ENCODE data around the gene C1QBP. TPM values are rescaled to one million over a fixed set of nuclear protein-coding genes. Genes with fewer than 3 reads are reported as not detected.

The C1QBP gene
- total RNA-seq, 2 experiments from 2014 or later, result 166 to 240 TPM

GRCh38 chr17:5425826-5426225, 13.1 kb downstream of the C1QBP start:
- peak overlapping the region; percentile 35 for H3K27ac Mint-ChIP-seq
- no peaks in the 10 kb centered on the region for H3K9me3 Mint-ChIP-seq (ENCODE audit: low read depth)
- ATAC-seq, result no peak
- H3K27me3 Mint-ChIP-seq, result no peaks in the 10 kb centered on the region
- peaks cover 49% of the 10 kb centered on the region for H3K36me3 Mint-ChIP-seq
- H3K4me1 Mint-ChIP-seq, result peaks cover 24% of the 10 kb centered on the region
- DNase-seq, result no peak
- no peak overlapping the region for H3K4me3 Mint-ChIP-seq
- CTCF ChIA-PET, result interaction anchor here (9.8 kb wide), 1 partner anchor 13 kb away, joined by 74 read pairs; the partner anchor contains the start of gene C1QBP

- no peaks in the 10 kb centered on the region for H3K27me3 Mint-ChIP-seq
- peaks cover 26% of the 10 kb centered on the region for H3K4me1 Mint-ChIP-seq
- no peak overlapping the region for H3K4me3 Mint-ChIP-seq
- H3K27ac Mint-ChIP-seq, result no peak overlapping the region
- CTCF ChIA-PET, result interaction anchor here (0.7 to 9.8 kb wide), 3 partner anchors 14 to 186 kb away, joined by 3 to 74 read pairs (median 3); partner anchors contain the start of gene C1QBP
- ATAC-seq, result no peak
- H3K36me3 Mint-ChIP-seq, result peaks cover 48% of the 10 kb centered on the region
- no peak for DNase-seq
- H3K9me3 Mint-ChIP-seq (ENCODE audit: low read depth), result no peaks in the 10 kb centered on the region
Measured at GRCh38 chr17:5424909-5425308, 14.0 kb downstream of the C1QBP start.

GRCh38 chr17:5422505-5422904, 16.4 kb downstream of the C1QBP start:
- Mint-ChIP-seq H3K4me1 (peaks cover 37% of the 10 kb centered on the region), H3K36me3 (peaks cover 37% of the 10 kb centered on the region), H3K9me3 (ENCODE audit: low read depth) (no peaks in the 10 kb centered on the region), H3K27me3 (no peaks in the 10 kb centered on the region), H3K4me3 (no peak overlapping the region), H3K27ac (peak overlapping the region; percentile 2)
- no peak for DNase-seq
- CTCF ChIA-PET, result interaction anchor here (9.8 kb wide), 1 partner anchor 17 kb away, joined by 74 read pairs; the partner anchor contains the start of gene C1QBP
- no peak for ATAC-seq

- H3K27ac Mint-ChIP-seq, result peak within 1 kb of the TSS; percentile 99
- peaks cover 48% of the 10 kb centered on the region for H3K4me1 Mint-ChIP-seq
- H3K27me3 Mint-ChIP-seq, result no peaks in the 10 kb centered on the region
- H3K4me3 Mint-ChIP-seq, result peak within 1 kb of the TSS; percentile 98
- peak; percentile 94 for DNase-seq
- peak; percentile 66 for ATAC-seq
- peaks cover 38% of the 10 kb centered on the region for H3K36me3 Mint-ChIP-seq
- CTCF ChIA-PET, result interaction anchor here (1.2 to 1.3 kb wide), 2 partner anchors 19 to 21 kb away, joined by 5 to 18 read pairs; partner anchors contain the start of gene C1QBP
- H3K9me3 Mint-ChIP-seq (ENCODE audit: low read depth), result no peaks in the 10 kb centered on the region
Measured at GRCh38 chr17:5419959-5420653, 18.8 kb downstream of the C1QBP start, which contains the start of gene RPAIN. RPAIN (plus strand) TSS chr17:5420182; CDS start chr17:5420211, 29 bp downstream.

- H3K4me1 Mint-ChIP-seq, result peaks cover 50% of the 10 kb centered on the region
- peak; percentile 99 for DNase-seq
Measured at GRCh38 chr17:5419356-5419958, 19.5 kb downstream of the C1QBP start, which contains the start of gene NUP88. NUP88 (minus strand) TSS chr17:5419662; CDS start chr17:5419650, 12 bp downstream.

GRCh38 chr17:5418858-5419355, 20.0 kb downstream of the C1QBP start:
- Mint-ChIP-seq H3K27ac (peak overlapping the region; percentile 99), H3K27me3 (no peaks in the 10 kb centered on the region), H3K4me3 (peak overlapping the region; percentile 98), H3K9me3 (ENCODE audit: low read depth) (no peaks in the 10 kb centered on the region), H3K4me1 (peaks cover 51% of the 10 kb centered on the region), H3K36me3 (peaks cover 35% of the 10 kb centered on the region)
- CTCF ChIA-PET, result interaction anchor here (1.0 to 1.4 kb wide), 4 partner anchors 16 to 23 kb away, joined by 3 to 18 read pairs (median 4); partner anchors contain the start of gene C1QBP
- ATAC-seq (peak; percentile 12), DNase-seq (peak; percentile 79)

More at GRCh38 chr17:5419356-5419958, 19.5 kb downstream of the C1QBP start, which contains the start of gene NUP88:
- Mint-ChIP-seq H3K9me3 (ENCODE audit: low read depth) (no peaks in the 10 kb centered on the region), H3K36me3 (peaks cover 35% of the 10 kb centered on the region), H3K4me3 (peak within 1 kb of the TSS; percentile 98), H3K27ac (peak within 1 kb of the TSS; percentile 99), H3K27me3 (no peaks in the 10 kb centered on the region)
- peak; percentile 97 for ATAC-seq
- CTCF ChIA-PET, result interaction anchor here (1.0 to 1.3 kb wide), 3 partner anchors 15 to 22 kb away, joined by 3 to 18 read pairs (median 5); partner anchors contain the start of gene C1QBP

GRCh38 chr17:5416901-5417300, 22.1 kb downstream of the C1QBP start:
- Mint-ChIP-seq H3K27ac (peak overlapping the region; percentile 19), H3K36me3 (peaks cover 43% of the 10 kb centered on the region), H3K4me1 (peaks cover 60% of the 10 kb centered on the region), H3K4me3 (peak overlapping the region; percentile 33), H3K9me3 (ENCODE audit: low read depth) (no peaks in the 10 kb centered on the region), H3K27me3 (no peaks in the 10 kb centered on the region)
- CTCF ChIA-PET, result interaction anchor here (1.3 to 2.0 kb wide), 2 partner anchors 21 to 40 kb away, joined by 3 to 13 read pairs; partner anchors contain the start of gene C1QBP
- no peak for DNase-seq
- no peak for ATAC-seq

GRCh38 chr17:5413682-5414081, 25.3 kb downstream of the C1QBP start:
- no peaks in the 10 kb centered on the region for H3K27me3 Mint-ChIP-seq
- peaks cover 62% of the 10 kb centered on the region for H3K4me1 Mint-ChIP-seq
- DNase-seq (no peak), ATAC-seq (no peak)
- H3K36me3 Mint-ChIP-seq, result peaks cover 53% of the 10 kb centered on the region
- no peak overlapping the region for H3K27ac Mint-ChIP-seq
- H3K9me3 Mint-ChIP-seq (ENCODE audit: low read depth), result no peaks in the 10 kb centered on the region
- no peak overlapping the region for H3K4me3 Mint-ChIP-seq
- CTCF ChIA-PET, result interaction anchor here (0.9 to 1.1 kb wide), 2 partner anchors 10 to 25 kb away, joined by 4 to 6 read pairs; partner anchors contain the start of gene C1QBP

GRCh38 chr17:5410594-5411272, 28.2 kb downstream of the C1QBP start:
- peak; percentile 74 for ATAC-seq
- Mint-ChIP-seq H3K4me3 (peak overlapping the region; percentile 26), H3K9me3 (ENCODE audit: low read depth) (no peaks in the 10 kb centered on the region), H3K36me3 (peaks cover 45% of the 10 kb centered on the region), H3K27ac (peak overlapping the region; percentile 75), H3K27me3 (no peaks in the 10 kb centered on the region), H3K4me1 (peaks cover 41% of the 10 kb centered on the region)
- no peak for DNase-seq
- CTCF ChIA-PET, result no interaction called here

- CTCF ChIA-PET, result interaction anchor here (0.8 kb wide), 1 partner anchor 32 kb away, joined by 3 read pairs; no protein-coding TSS in a partner anchor
Measured at GRCh38 chr17:5408186-5408585, 30.8 kb downstream of the C1QBP start.

GRCh38 chr17:5405400-5405799, 33.6 kb downstream of the C1QBP start:
- Mint-ChIP-seq H3K4me1 (peaks cover 9% of the 10 kb centered on the region), H3K36me3 (peaks cover 36% of the 10 kb centered on the region), H3K9me3 (ENCODE audit: low read depth) (no peaks in the 10 kb centered on the region)

More at GRCh38 chr17:5408186-5408585, 30.8 kb downstream of the C1QBP start:
- no peak for ATAC-seq
- Mint-ChIP-seq H3K9me3 (ENCODE audit: low read depth) (no peaks in the 10 kb centered on the region), H3K4me1 (peaks cover 31% of the 10 kb centered on the region), H3K27ac (no peak overlapping the region), H3K27me3 (no peaks in the 10 kb centered on the region), H3K4me3 (no peak overlapping the region), H3K36me3 (peaks cover 46% of the 10 kb centered on the region)
- no peak for DNase-seq

GRCh38 chr17:5399767-5400166, 39.2 kb downstream of the C1QBP start:
- Mint-ChIP-seq H3K27ac (no peak overlapping the region), H3K27me3 (no peaks in the 10 kb centered on the region), H3K4me1 (no peaks in the 10 kb centered on the region), H3K9me3 (ENCODE audit: low read depth) (no peaks in the 10 kb centered on the region), H3K4me3 (no peak overlapping the region), H3K36me3 (peaks cover 56% of the 10 kb centered on the region)
- DNase-seq, result no peak
- CTCF ChIA-PET, result no interaction called here
- ATAC-seq, result no peak

More at GRCh38 chr17:5405400-5405799, 33.6 kb downstream of the C1QBP start:
- Mint-ChIP-seq H3K4me3 (no peak overlapping the region), H3K27me3 (no peaks in the 10 kb centered on the region), H3K27ac (no peak overlapping the region)
- DNase-seq (no peak), ATAC-seq (no peak)
- CTCF ChIA-PET, result interaction anchor here (1.2 kb wide), 1 partner anchor 14 kb away, joined by 3 read pairs; no protein-coding TSS in a partner anchor
